Nephron (organoid): Measurements from ENCODE around the gene SH3PXD2A.

Experiments used
- H3K27ac Mint-ChIP-seq, 3 experiments: 2 replicates each; pipeline ENCODE4 v1.8.0; 2020; ENCODE audit warnings: mixed read lengths in 3 of 3, mild to moderate bottlenecking in 2 of 3, moderate library complexity in 1 of 3
- H3K27me3 Mint-ChIP-seq: 2 replicates; pipeline ENCODE4 v1.8.0; 2021; ENCODE audit warnings: low read depth, mild to moderate bottlenecking, moderate library complexity, mixed read lengths
- H3K36me3 Mint-ChIP-seq: 2 replicates; pipeline ENCODE4 v1.8.0; 2020; ENCODE audit warnings: low read depth, mixed read lengths
- H3K4me1 Mint-ChIP-seq: 2 replicates; pipeline ENCODE4 v1.8.0; 2020; ENCODE audit warnings: mixed read lengths
- H3K4me3 Mint-ChIP-seq, 3 experiments: 2 replicates each; pipeline ENCODE4 v1.8.0; 2020; ENCODE audit warnings: mild to moderate bottlenecking in 3 of 3, mixed read lengths in 3 of 3, moderate library complexity in 2 of 3
- H3K9me3 Mint-ChIP-seq: 2 replicates; pipeline ENCODE4 v1.8.0; 2020; ENCODE audit warnings: mixed read lengths
- CTCF ChIP-seq, 3 experiments: fragments of 200-600 bp; sonication (generic); IDR thresholded peaks; one replicate each; pipeline ENCODE4 v1.5.0; 2021; ENCODE audit warnings: antibody characterized with exemption in 3 of 3; ENCODE audit not compliant: unreplicated experiment in 3 of 3

The SH3PXD2A gene

GRCh38 chr10:103706762-103707161, 148.6 kb downstream of the SH3PXD2A start:
- no peaks in the 10 kb centered on the region for H3K36me3 Mint-ChIP-seq

GRCh38 chr10:103706047-103706446, 149.3 kb downstream of the SH3PXD2A start:
- no peak overlapping the region for H3K27ac Mint-ChIP-seq
- no peaks in the 10 kb centered on the region for H3K9me3 Mint-ChIP-seq
- H3K4me3 Mint-ChIP-seq, result no peak overlapping the region
- H3K27me3 Mint-ChIP-seq, result no peaks in the 10 kb centered on the region
- no peaks in the 10 kb centered on the region for H3K36me3 Mint-ChIP-seq
- no peaks in the 10 kb centered on the region for H3K4me1 Mint-ChIP-seq
- no peak for TF ChIP-seq CTCF (IDR thresholded peaks at IDR 0.05; ENCODE audit: unreplicated experiment in 3 of 3)

More at GRCh38 chr10:103706762-103707161, 148.6 kb downstream of the SH3PXD2A start:
- Mint-ChIP-seq H3K4me1 (no peaks in the 10 kb centered on the region), H3K27me3 (no peaks in the 10 kb centered on the region), H3K9me3 (no peaks in the 10 kb centered on the region), H3K27ac (no peak overlapping the region), H3K4me3 (no peak overlapping the region)
- no peak for TF ChIP-seq CTCF (IDR thresholded peaks at IDR 0.05; ENCODE audit: unreplicated experiment in 3 of 3)

GRCh38 chr10:103703941-103704919, 151.1 kb downstream of the SH3PXD2A start:
- Mint-ChIP-seq H3K9me3 (no peaks in the 10 kb centered on the region), H3K4me3 (no peak overlapping the region), H3K27ac (no peak overlapping the region), H3K36me3 (no peaks in the 10 kb centered on the region), H3K4me1 (no peaks in the 10 kb centered on the region), H3K27me3 (no peaks in the 10 kb centered on the region)
- no peak for TF ChIP-seq CTCF (IDR thresholded peaks at IDR 0.05; ENCODE audit: unreplicated experiment in 3 of 3)

- no peak overlapping the region for H3K27ac Mint-ChIP-seq
- no peaks in the 10 kb centered on the region for H3K9me3 Mint-ChIP-seq
- peaks cover 3% of the 10 kb centered on the region for H3K27me3 Mint-ChIP-seq
These were observed 153.8 kb downstream of the SH3PXD2A start for GRCh38 chr10:103701380-103702222.

GRCh38 chr10:103700436-103700715, 155.0 kb downstream of the SH3PXD2A start:
- no peak for TF ChIP-seq CTCF (IDR thresholded peaks at IDR 0.05; ENCODE audit: unreplicated experiment in 3 of 3)
- no peak overlapping the region for H3K27ac Mint-ChIP-seq
- no peaks in the 10 kb centered on the region for H3K36me3 Mint-ChIP-seq
- H3K27me3 Mint-ChIP-seq, result peaks cover 8% of the 10 kb centered on the region
- peaks cover 4% of the 10 kb centered on the region for H3K4me1 Mint-ChIP-seq
- no peaks in the 10 kb centered on the region for H3K9me3 Mint-ChIP-seq
- H3K4me3 Mint-ChIP-seq, result no peak overlapping the region

More at GRCh38 chr10:103701380-103702222, 153.8 kb downstream of the SH3PXD2A start:
- H3K36me3 Mint-ChIP-seq, result no peaks in the 10 kb centered on the region
- TF ChIP-seq CTCF (IDR thresholded peaks at IDR 0.05; ENCODE audit: unreplicated experiment in 3 of 3), result no peak
- H3K4me1 Mint-ChIP-seq, result peaks cover under 1% of the 10 kb centered on the region
- H3K4me3 Mint-ChIP-seq, result no peak overlapping the region
